Stimulated activated CD8-positive, alpha-beta memory T cell treated with anti-CD3 and anti-CD28 coated beads, Interleukin-12 subunit alpha, Interleukin-12 subunit beta, amount 100 ng/mL, for 24 hours (primary cell): ENCODE results near the gene PPP2R1A.
"Not testable (repeated sequence)": the region's sequence is repeated elsewhere in the genome, so short reads cannot be mapped to it uniquely, and the experiment has no call there.

Experiments
- DNase-seq: peaks from one replicate; pipeline ENCODE4 v3.0.0-alpha.2; 2020; ENCODE audit errors: extremely low read depth

PPP2R1A gene

GRCh38 chr19:52200755-52201391 lies 11.0 kb downstream of the PPP2R1A start:
- not testable (repeated sequence) for DNase-seq

- DNase-seq = no peak
These were observed 16.6 kb downstream of the PPP2R1A start for GRCh38 chr19:52206481-52206880.

GRCh38 chr19:52211203-52211602 lies 21.4 kb downstream of the PPP2R1A start:
- DNase-seq = no peak

DNA sequence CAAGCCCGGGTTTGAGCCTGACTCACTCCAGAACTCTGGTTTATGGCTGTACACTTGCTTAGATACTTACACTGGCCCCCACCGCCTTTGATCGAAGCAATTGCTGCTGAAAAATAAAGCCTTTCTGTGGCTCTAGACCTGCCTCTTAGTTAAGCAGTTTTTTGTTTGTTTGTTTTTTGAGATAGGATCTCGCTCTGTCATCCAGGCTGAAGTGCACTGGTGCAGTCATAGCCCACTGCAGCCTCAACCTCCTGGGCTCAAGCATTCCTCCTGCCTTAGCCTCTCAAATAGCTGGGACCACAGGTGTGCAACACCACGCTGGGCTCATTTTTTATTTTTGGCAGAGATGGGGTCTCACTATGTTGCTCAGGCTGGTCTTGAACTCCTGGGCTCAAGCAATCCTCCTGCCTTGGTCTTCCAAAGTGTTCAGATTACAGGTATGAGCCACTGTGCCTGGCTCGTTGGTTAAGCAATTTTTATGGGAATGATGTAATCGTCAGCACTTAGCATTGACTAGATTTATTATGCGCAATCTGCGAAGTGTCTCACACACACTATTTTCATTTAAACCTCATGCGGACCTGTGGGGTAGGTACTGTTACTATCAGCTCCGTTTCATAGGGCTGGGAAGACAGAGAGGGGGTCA lies 22.2 kb downstream of the PPP2R1A start:
- DNase-seq = no peak

- DNase-seq = no peak
These were observed 22.9 kb downstream of the PPP2R1A start for GRCh38 chr19:52212572-52213255.

DNA sequence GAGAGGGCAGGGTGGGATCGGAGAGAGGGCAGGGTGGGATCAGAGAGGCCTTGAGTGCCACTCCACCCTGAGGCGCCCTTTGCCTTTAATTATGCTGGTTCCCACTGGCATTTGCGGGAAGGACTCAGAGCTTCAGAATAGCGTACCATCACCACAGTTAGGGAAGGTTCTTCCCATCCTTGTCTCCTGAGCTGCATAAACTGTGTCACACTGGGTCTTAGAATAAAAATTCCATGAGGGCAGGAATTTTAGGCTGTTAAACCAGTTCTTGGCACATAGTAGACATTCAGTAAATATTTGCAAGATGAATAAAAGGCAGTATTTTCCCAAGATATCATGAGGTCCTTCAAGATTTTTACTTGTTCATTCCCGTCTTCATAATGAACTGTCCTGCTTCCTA lies 24.4 kb downstream of the PPP2R1A start:
- no peak for DNase-seq

- no peak for DNase-seq
These were observed 26.5 kb downstream of the PPP2R1A start for GRCh38 chr19:52216401-52216800.

DNA sequence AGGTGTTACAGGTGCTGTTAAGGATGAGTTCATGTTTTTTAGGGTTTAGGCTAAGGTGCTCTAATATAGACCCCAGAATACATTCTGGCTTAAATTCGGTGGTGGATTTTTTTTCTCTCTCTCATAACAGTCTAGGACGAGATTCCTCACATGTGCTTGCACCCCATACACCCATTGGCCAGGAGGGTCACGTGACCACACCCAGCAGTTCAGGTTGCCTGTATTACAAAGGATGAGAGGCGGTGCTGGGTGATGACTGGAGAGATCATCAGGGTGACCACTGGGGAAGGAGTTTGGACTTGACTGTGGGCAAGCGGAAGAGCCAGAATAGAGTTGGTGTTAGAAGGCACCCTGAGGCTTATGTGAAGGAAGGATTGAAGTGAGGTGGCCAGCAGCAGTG lies 27.7 kb downstream of the PPP2R1A start:
- DNase-seq = no peak

GRCh38 chr19:52219611-52220010 lies 29.8 kb downstream of the PPP2R1A start:
- no peak for DNase-seq

GRCh38 chr19:52221031-52221430 lies 31.2 kb downstream of the PPP2R1A start:
- DNase-seq = no peak

GRCh38 chr19:52221831-52222375 lies 32.1 kb downstream of the PPP2R1A start:
- DNase-seq = no peak

DNA sequence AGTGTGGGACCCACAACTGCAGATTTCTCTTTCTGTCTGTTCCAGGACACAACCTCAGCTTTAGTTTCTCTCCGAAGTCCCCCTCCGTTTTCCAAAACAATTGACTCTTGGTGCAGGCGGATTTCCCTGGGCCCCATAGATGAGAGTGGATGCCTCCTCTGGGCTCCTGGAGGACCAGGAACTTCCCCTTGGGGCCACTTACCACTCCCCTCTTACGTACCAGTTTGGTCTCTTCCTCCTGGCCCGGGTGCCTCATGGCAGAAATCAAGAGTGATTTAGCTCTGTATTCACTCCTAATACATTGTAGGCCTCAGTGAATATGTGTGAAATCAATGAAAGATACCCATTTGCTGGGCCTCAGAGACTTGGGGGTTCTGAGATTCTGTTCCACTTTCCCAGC lies 34.4 kb downstream of the PPP2R1A start:
- DNase-seq = no peak

DNA sequence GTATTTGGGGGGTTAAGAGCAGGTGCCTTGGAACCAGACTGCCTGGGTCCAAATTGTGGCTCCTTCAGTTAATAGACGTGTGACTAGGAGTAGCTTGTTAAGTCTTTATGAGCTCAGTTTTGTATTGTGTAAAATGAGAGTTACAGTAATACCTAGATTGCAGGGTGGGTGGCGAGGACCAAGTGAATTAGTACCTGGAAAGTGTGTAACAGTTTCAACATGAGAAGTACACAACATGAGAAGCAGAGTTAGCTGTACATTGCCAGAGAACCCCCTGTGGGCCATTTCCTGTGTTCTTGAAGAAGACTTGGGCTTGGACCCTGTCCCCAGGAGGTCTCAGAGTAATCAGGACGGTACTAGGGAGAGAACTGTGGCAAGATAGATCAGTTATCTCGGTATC lies 36.8 kb downstream of the PPP2R1A start:
- DNase-seq = no peak

GRCh38 chr19:52227196-52227940 lies 37.5 kb downstream of the PPP2R1A start:
- DNase-seq = no peak

GRCh38 chr19:52227980-52228379 lies 38.1 kb downstream of the PPP2R1A start:
- DNase-seq = no peak

- DNase-seq = no peak
These were observed 39.7 kb downstream of the PPP2R1A start for GRCh38 chr19:52229524-52229923.

GRCh38 chr19:52230685-52231084 lies 40.8 kb downstream of the PPP2R1A start:
- DNase-seq = no peak

DNA sequence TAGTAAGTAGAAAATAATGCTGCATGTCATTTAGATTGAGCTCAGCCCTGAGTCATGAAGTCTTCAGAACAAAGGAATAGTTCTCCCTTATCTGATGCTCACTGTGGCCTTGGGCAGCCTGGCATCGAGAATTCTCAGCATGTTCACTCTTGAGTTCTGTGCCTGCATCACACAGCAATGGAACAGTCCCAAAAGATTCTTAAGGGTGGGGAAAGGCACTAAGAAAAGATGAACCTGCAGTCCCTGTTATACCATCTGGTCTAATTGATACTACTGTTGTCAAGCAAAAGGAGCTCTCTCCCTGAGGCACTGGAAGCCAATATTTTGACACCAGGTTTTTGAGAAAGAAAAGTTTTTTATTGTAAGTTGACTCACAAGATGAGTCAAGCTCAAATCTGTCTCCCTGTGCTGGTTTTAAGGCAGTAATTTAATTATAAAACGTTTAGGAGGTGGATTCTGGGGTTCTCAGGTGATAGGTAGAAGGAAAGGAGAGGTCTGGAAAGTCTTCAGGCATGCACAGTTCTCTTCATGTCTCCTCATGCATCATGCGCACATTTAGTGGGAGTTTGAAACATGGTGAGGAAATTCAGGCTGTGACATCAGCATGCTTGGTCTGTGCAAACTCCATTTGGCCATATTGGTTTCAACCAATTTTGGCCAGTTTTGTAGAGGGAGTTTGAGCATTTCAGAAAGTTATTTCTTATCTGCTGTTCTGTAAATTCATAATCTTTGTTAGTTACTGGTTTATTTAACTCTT lies 41.5 kb downstream of the PPP2R1A start:
- no peak for DNase-seq

GRCh38 chr19:52234406-52234805 lies 44.6 kb downstream of the PPP2R1A start:
- DNase-seq = no peak

- no peak for DNase-seq
These were observed 47.3 kb downstream of the PPP2R1A start for GRCh38 chr19:52237197-52237596.

GRCh38 chr19:52237771-52238400 lies 48.0 kb downstream of the PPP2R1A start:
- no peak for DNase-seq
